GM19467 (cell line): ENCODE results near the gene PCSK6.

Source experiments
- ATAC-seq: cut with Tn5 transposase; IDR thresholded peaks from one replicate; pipeline ENCODE4 v1.9.1; 2021; ENCODE audit warnings: mild to moderate bottlenecking, moderate library complexity; ENCODE audit not compliant: unreplicated experiment

Gene PCSK6

DNA sequence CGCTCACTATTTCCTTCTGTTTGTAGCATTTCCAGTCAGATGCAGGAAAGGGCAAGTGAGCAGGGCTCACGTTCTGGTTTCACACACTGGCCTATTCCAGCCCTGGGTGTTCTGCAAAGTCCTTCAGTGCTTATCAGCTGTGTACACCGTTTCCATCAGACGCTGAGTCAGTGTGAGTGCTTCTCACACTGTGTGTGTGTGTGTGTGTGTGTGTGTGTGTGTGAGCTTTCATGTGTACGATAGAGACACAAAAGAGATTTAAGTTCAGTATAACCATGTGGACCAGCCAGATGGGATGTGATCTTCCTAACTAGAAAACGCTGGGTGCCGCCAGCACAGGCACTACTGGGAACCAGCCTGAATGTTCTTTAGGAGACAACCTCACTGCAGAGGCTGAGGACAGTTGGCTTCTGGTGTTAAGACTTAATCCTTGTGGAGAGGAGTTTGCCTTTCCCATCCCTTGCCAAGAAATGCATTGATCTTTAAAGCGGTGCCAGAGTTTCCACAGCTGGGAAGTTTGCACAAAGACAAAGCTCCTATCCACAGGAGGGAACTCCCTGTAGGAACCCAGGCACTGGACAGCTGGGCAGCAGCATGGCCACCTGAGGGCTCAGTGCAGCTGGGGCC, 233.8 kb downstream of the PCSK6 start:
- ATAC-seq, result no peak

DNA sequence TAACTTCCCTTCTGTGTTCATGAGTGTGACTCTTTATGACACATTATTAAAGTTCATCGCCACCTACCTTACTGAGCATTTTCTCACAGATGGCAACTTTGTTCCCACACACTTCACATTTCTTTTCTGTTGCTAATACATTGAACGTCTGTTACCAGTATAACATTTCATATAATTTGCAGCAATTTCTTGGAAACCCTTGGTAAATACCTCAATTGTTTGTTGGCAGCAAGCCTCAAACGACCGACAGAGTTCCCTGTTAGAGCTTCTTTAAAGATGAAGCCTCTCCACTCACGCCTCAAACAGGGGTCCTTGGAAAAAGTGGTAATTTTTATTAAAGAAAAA, 234.5 kb downstream of the PCSK6 start:
- ATAC-seq, result no peak

DNA sequence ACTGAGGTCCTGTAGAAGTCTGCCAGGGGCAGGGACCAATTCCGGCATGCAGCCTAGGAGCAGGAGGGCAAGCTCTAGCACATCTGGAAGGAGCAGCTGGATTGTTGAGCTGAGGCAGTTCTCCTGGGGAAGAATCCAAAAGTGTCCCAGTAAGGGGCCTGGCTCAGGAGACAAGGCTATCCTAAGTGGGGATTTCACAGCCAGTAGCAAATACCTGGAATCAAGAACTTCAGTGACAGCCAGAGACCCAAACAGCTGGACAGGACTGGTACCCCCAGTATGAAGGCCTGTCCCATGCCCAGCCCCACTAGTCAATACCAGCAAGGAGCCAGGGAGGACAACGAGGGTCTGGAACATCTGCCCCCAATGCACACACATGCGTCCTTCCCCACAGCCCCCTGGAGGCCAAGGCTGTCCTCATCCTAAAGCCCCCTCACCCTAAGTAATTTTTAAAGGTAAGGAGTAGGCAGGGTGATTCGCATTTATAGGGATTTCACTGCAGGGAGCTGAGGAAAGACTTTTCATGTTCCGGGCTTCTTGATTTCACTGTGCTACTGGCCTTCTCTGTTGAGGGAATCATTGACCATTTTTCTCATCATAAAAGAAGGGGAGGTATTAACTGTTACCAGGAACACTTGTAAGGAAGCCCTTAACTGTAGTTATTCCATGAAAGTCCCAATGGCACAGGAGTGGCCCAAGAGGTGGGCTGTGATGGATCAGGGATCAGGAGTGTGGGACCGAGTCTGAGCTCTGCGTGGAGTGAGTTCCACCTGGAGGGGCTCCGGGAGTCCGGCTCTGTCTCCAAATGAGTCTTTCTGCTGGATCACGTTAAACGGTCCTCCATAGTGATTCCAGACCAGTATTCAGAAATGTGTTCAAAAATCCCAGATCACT, 235.1 kb downstream of the PCSK6 start:
- no peak for ATAC-seq
